Fibroblast of mammary gland (primary cell): ENCODE data around the gene GATAD2B.
A peak's percentile ranks its signal among the peaks of the same experiment; 100 is the strongest.

ENCODE experiments used
- DNase-seq: peaks from one replicate; pipeline ENCODE4 v3.0.0-alpha.2; 2010; ENCODE audit warnings: low read depth
- H3K4me3 ChIP-seq: 2 replicates; pipeline ENCODE4 v1.5.1; 2011; ENCODE audit warnings: low read depth, mild to moderate bottlenecking, low read length, moderate library complexity; ENCODE audit not compliant: control insufficient read depth
- CTCF ChIP-seq: conservative IDR thresholded peaks from 2 replicates; pipeline ENCODE4 v1.5.1; 2011; ENCODE audit warnings: low read depth, low read length, inconsistent platforms; ENCODE audit not compliant: control insufficient read depth, insufficient read depth

Gene GATAD2B

GRCh38 chr1:153951801-153952200, 29.0 kb upstream of the GATAD2B start:
- H3K4me3 ChIP-seq: no peak overlapping the region
- no peak for TF ChIP-seq CTCF
- no peak for DNase-seq

- no peak for DNase-seq
- TF ChIP-seq CTCF: no peak
- no peak overlapping the region for H3K4me3 ChIP-seq
Observed at GRCh38 chr1:153951183-153951582, 28.4 kb upstream of the GATAD2B start.

GRCh38 chr1:153946622-153947241, 24.0 kb upstream of the GATAD2B start, which contains the start of gene DENND4B:
TSS of gene DENND4B (minus strand) at chr1:153946718. CDS start at chr1:153944374, 2,344 bp downstream.
- H3K4me3 ChIP-seq: peak within 1 kb of the TSS; percentile 65
- peak; percentile 60 for TF ChIP-seq CTCF
- peak; percentile 70 for DNase-seq

- TF ChIP-seq CTCF: no peak
- peak overlapping the region; percentile 65 for H3K4me3 ChIP-seq
- DNase-seq: peak; percentile 69
Observed at GRCh38 chr1:153945795-153946621, 23.2 kb upstream of the GATAD2B start.

- no peak for TF ChIP-seq CTCF
- H3K4me3 ChIP-seq: peak overlapping the region; percentile 65
- DNase-seq: peak; percentile 45
Observed at GRCh38 chr1:153945131-153945794, 22.5 kb upstream of the GATAD2B start.

- TF ChIP-seq CTCF: no peak
- no peak for DNase-seq
- no peak overlapping the region for H3K4me3 ChIP-seq
Observed at GRCh38 chr1:153944827-153945117, 22.0 kb upstream of the GATAD2B start.
